Keratinocyte (primary cell): Measurements from ENCODE around the gene FRRS1L. TPM values are rescaled to one million over a fixed set of nuclear protein-coding genes. Genes with fewer than 3 reads are reported as not detected.

ENCODE experiments used
- DNase-seq: peaks from one replicate; pipeline ENCODE4 v3.0.0-alpha.2; 2011; ENCODE audit warnings: low read depth, missing footprints, low spot score
- FAIRE-seq: peaks from 2 replicates; lab custom pipeline; 2011; peaks lifted over from hg19 to GRCh38; lab: Jason Lieb, UNC
- H2AFZ ChIP-seq: 2 replicates; pipeline ENCODE4 v1.6.0; 2012; ENCODE audit warnings: low read length, control low read depth, inconsistent platforms; ENCODE audit not compliant: control insufficient read depth
- H3K27ac ChIP-seq: 2 replicates; pipeline ENCODE4 v1.5.1; 2011; ENCODE audit warnings: low read length; ENCODE audit not compliant: control insufficient read depth, insufficient read depth
- H3K27me3 ChIP-seq: 3 replicates; pipeline ENCODE4 v1.6.0; 2011; ENCODE audit warnings: low read length; ENCODE audit not compliant: control insufficient read depth, insufficient read depth; ENCODE audit errors: extremely low read depth
- H3K36me3 ChIP-seq, 2 experiments: 2 replicates in 1 of 2; 3 replicates in 1 of 2; pipeline ENCODE4 v1.5.1; 2011; ENCODE audit warnings: low read length in 2 of 2, mild to moderate bottlenecking in 1 of 2; ENCODE audit not compliant: control insufficient read depth in 2 of 2, insufficient read depth in 2 of 2; ENCODE audit errors: extremely low read depth in 1 of 2
- H3K4me1 ChIP-seq: 3 replicates; pipeline ENCODE4 v1.5.1; 2011; ENCODE audit warnings: low read length; ENCODE audit not compliant: control insufficient read depth, insufficient read depth; ENCODE audit errors: extremely low read depth
- H3K4me2 ChIP-seq: 3 replicates; pipeline ENCODE4 v1.6.0; 2011; ENCODE audit warnings: low read depth, low read length; ENCODE audit not compliant: control insufficient read depth, insufficient read depth; ENCODE audit errors: extremely low read depth
- H3K4me3 ChIP-seq, 3 experiments: fragments of 200-600 bp in 1 of 3; sonication (generic) in 1 of 3; 2 replicates in 2 of 3; 3 replicates in 1 of 3; pipeline ENCODE4 v1.5.1; 2011 to 2016; ENCODE audit warnings: low read length in 3 of 3, mild to moderate bottlenecking in 3 of 3, control low read depth in 2 of 3, inconsistent platforms in 1 of 3, low read depth in 1 of 3, mixed read lengths in 1 of 3, mixed run types in 1 of 3, moderate library complexity in 1 of 3; ENCODE audit not compliant: control insufficient read depth in 2 of 3, insufficient read depth in 2 of 3; ENCODE audit errors: extremely low read depth in 1 of 3
- H3K79me2 ChIP-seq: 2 replicates; pipeline ENCODE4 v1.6.0; 2012; ENCODE audit warnings: low read length; ENCODE audit not compliant: control insufficient read depth, insufficient read depth
- H3K9ac ChIP-seq: 3 replicates; pipeline ENCODE4 v1.6.0; 2011; ENCODE audit warnings: low read length; ENCODE audit not compliant: control insufficient read depth, insufficient read depth; ENCODE audit errors: extremely low read depth
- H3K9me1 ChIP-seq: 3 replicates; pipeline ENCODE4 v1.6.0; 2011; ENCODE audit warnings: low read length; ENCODE audit not compliant: control insufficient read depth, insufficient read depth; ENCODE audit errors: extremely low read depth
- H3K9me3 ChIP-seq: 2 replicates; pipeline ENCODE4 v1.5.1; 2012; ENCODE audit warnings: low read depth, low read length; ENCODE audit not compliant: control insufficient read depth
- H4K20me1 ChIP-seq: 3 replicates; pipeline ENCODE4 v1.6.0; 2011; ENCODE audit warnings: low read length; ENCODE audit not compliant: control insufficient read depth, insufficient read depth; ENCODE audit errors: extremely low read depth
- EZH2 ChIP-seq: IDR thresholded peaks from one replicate; pipeline ENCODE4 v1.6.1; 2012; ENCODE audit warnings: inconsistent platforms, mild to moderate bottlenecking, low read length, moderate library complexity
- dilution Hi-C: fragments of 300-500 bp; cut with MboI; formaldehyde crosslinking; loops from one replicate; pipeline ENCODE4 v1.7.0; 2020; ENCODE audit warnings: low sequenced_read_pairs; ENCODE audit not compliant: extremely low pct_ligation_motif_present
- polyA plus RNA-seq, 5 experiments: library from polyadenylated mRNA; depleted of rRNA in 3 of 5; stranded (reverse) in 3 of 5; stranded (forward) in 1 of 5; unstranded in 1 of 5; fragments of >200 nt; gene quantifications; 1 replicate in 1 of 5; 2 replicates in 3 of 5; 3 replicates in 1 of 5; pipeline versions ENCODE4 v1.2.1 to v1.2.3, GENCODE V29; 2011 to 2012; ENCODE audit warnings: missing spikeins in 2 of 5, low read depth in 1 of 5, low replicate concordance in 1 of 5
- TF ChIP-seq, protein P1 (sequence below), 3 experiments: IDR thresholded peaks in 1 of 3; conservative IDR thresholded peaks in 1 of 3; optimal IDR thresholded peaks in 1 of 3; 2 replicates in 2 of 3; 3 replicates in 1 of 3; pipeline versions ENCODE3 to v1.5.1; 2011; ENCODE audit warnings: low read length in 3 of 3, mild to moderate bottlenecking in 3 of 3, moderate library complexity in 2 of 3, control low read depth in 1 of 3, inconsistent platforms in 1 of 3; ENCODE audit not compliant: insufficient read depth in 2 of 3; ENCODE audit errors: extremely low read depth in 1 of 3

The FRRS1L gene
- polyA plus RNA-seq, 1 donor (not counting 4 experiments of a cell fraction or from before 2014, with no cell fraction given), result not detected

DNA sequence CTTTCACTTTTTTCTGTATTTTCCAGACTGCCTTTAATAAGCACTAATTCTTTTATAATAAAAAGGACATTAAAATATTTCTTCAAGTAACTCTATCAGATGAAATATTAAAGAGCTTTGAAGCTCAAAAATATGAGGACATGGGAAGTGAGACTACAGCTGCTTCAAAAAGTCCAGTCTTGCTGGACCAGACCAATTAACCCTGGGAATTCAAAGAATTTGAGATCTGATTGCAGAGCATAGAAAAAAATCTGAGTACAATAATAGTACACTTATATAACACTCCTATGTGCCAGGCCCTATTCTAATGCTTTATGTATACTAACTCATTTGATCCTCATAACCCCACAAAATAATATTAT is 57.1 kb downstream of the FRRS1L start:
- H3K9me3 ChIP-seq, result no peaks in the 10 kb centered on the region
- H3K4me1 ChIP-seq, result peaks cover 67% of the 10 kb centered on the region
- peak overlapping the region; percentile 66 for H3K9ac ChIP-seq
- DNase-seq, result no peak
- H3K9me1 ChIP-seq, result peaks cover 2% of the 10 kb centered on the region
- no peaks in the 10 kb centered on the region for H4K20me1 ChIP-seq
- no peaks in the 10 kb centered on the region for H3K27me3 ChIP-seq
- no peak for FAIRE-seq
- dilution Hi-C loops, result no loop called here
- H3K4me2 ChIP-seq, result peak overlapping the region; percentile 51
- H3K27ac ChIP-seq, result peak overlapping the region; percentile 89
- TF ChIP-seq, protein P1, sequence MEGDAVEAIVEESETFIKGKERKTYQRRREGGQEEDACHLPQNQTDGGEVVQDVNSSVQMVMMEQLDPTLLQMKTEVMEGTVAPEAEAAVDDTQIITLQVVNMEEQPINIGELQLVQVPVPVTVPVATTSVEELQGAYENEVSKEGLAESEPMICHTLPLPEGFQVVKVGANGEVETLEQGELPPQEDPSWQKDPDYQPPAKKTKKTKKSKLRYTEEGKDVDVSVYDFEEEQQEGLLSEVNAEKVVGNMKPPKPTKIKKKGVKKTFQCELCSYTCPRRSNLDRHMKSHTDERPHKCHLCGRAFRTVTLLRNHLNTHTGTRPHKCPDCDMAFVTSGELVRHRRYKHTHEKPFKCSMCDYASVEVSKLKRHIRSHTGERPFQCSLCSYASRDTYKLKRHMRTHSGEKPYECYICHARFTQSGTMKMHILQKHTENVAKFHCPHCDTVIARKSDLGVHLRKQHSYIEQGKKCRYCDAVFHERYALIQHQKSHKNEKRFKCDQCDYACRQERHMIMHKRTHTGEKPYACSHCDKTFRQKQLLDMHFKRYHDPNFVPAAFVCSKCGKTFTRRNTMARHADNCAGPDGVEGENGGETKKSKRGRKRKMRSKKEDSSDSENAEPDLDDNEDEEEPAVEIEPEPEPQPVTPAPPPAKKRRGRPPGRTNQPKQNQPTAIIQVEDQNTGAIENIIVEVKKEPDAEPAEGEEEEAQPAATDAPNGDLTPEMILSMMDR (optimal IDR thresholded peaks at IDR 0.05 in 1 of 3, IDR thresholded peaks at IDR 0.05 in 1 of 3, conservative IDR thresholded peaks at IDR 0.05 in 1 of 3; ENCODE audit: extremely low read depth in 1 of 3, insufficient read depth in 2 of 3, low read length in 3 of 3), result no peak
- no peak for TF ChIP-seq EZH2
- peak overlapping the region in 2 of 3 experiments; percentile 50 to 60 for H3K4me3 ChIP-seq
- peaks cover 83% of the 10 kb centered on the region for H3K79me2 ChIP-seq
- H3K36me3 ChIP-seq, result no peaks in the 10 kb centered on the region
- H2AFZ ChIP-seq, result no peak overlapping the region

DNA sequence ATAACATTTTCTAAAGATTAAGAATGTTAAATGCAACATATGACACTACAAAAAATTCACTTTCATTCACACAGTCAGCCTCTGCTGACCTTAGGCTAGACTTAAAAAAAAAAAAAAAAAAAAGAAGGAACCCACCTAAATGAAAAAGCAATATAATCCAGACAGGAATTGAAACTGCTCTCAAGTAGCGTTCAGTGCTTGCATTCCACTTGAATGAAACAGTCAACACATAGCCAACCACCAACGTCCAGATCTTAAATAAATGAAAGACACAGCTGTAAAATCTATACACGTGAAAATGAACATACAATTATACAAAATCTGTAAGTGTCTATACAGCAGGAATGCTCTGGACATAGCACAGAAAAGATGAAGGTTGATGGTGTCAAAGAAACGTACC is 58.7 kb downstream of the FRRS1L start:
- Histone ChIP-seq H3K4me3 (peak overlapping the region in 2 of 3 experiments; percentile 46 to 58), H3K9me1 (peaks cover 2% of the 10 kb centered on the region), H3K27ac (peak overlapping the region; percentile 89), H4K20me1 (no peaks in the 10 kb centered on the region), H3K27me3 (no peaks in the 10 kb centered on the region), H3K4me2 (peak overlapping the region; percentile 79), H3K9me3 (no peaks in the 10 kb centered on the region), H3K79me2 (peaks cover 80% of the 10 kb centered on the region), H3K9ac (peak overlapping the region; percentile 71), H2AFZ (no peak overlapping the region), H3K4me1 (peaks cover 52% of the 10 kb centered on the region), H3K36me3 (peaks cover 0 to 2% of the 10 kb centered on the region in 2 experiments)
- TF ChIP-seq, protein P1 (optimal IDR thresholded peaks at IDR 0.05 in 1 of 3, IDR thresholded peaks at IDR 0.05 in 1 of 3, conservative IDR thresholded peaks at IDR 0.05 in 1 of 3; ENCODE audit: extremely low read depth in 1 of 3, insufficient read depth in 2 of 3, low read length in 3 of 3), result no peak
- TF ChIP-seq EZH2, result no peak
- dilution Hi-C loops, result no loop called here
- FAIRE-seq (no peak), DNase-seq (no peak)
